GM12864 (cell line): ENCODE data around the gene CDC20.

ENCODE experiments used
- DNase-seq: peaks from one replicate; pipeline ENCODE4 v3.0.0-alpha.2; 2011; ENCODE audit warnings: low read depth
- H3K4me3 ChIP-seq: 2 replicates; pipeline ENCODE4 v1.5.1; 2011; ENCODE audit warnings: mild to moderate bottlenecking, low read depth, low read length, control low read depth
- TF ChIP-seq, protein P1 (sequence below): IDR thresholded peaks from 2 replicates; pipeline ENCODE4 v1.5.1; 2011; ENCODE audit warnings: low read depth, mild to moderate bottlenecking, moderate library complexity, low read length, control low read depth, inconsistent platforms; ENCODE audit errors: missing control alignments

The CDC20 gene

DNA sequence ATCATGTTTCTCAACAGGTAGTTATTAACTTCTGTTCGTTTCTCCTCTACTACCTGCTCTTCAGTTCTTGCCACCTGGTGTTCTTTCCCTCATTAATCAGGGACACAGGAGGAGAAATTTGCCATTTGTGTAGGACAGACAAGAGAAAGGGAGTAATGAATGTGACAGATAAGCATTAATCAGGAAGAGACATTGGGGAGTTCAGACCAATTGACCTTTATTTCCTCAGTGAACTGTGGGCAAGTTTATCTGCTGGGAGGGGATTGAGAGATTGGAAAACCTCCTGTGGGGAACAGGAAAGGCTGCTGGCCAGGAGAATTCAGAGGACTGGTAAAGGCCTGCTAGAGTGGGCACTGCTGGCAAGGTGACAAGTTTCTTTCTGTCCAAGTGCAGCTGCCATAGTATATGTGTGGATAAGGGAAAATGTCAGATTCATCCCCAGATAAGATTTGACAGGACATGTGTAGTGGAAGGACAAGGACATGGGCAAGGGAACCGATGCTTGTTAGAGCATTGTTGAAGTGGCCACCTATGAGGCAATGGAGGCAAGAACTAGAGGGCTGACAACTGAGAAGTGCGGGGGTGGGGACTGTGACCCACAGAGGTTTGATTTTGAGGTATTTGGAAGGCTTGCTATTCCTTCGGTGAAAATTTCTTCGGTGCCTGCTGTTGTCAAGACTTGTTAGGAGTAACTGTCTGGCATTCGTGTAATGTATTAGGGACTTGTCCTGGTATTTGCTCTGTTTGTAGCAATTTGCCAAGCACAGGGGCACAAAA is 43.5 kb downstream of the CDC20 start:
- TF ChIP-seq, protein P1, sequence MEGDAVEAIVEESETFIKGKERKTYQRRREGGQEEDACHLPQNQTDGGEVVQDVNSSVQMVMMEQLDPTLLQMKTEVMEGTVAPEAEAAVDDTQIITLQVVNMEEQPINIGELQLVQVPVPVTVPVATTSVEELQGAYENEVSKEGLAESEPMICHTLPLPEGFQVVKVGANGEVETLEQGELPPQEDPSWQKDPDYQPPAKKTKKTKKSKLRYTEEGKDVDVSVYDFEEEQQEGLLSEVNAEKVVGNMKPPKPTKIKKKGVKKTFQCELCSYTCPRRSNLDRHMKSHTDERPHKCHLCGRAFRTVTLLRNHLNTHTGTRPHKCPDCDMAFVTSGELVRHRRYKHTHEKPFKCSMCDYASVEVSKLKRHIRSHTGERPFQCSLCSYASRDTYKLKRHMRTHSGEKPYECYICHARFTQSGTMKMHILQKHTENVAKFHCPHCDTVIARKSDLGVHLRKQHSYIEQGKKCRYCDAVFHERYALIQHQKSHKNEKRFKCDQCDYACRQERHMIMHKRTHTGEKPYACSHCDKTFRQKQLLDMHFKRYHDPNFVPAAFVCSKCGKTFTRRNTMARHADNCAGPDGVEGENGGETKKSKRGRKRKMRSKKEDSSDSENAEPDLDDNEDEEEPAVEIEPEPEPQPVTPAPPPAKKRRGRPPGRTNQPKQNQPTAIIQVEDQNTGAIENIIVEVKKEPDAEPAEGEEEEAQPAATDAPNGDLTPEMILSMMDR: no peak
- H3K4me3 ChIP-seq: no peak overlapping the region
- DNase-seq: no peak

DNA sequence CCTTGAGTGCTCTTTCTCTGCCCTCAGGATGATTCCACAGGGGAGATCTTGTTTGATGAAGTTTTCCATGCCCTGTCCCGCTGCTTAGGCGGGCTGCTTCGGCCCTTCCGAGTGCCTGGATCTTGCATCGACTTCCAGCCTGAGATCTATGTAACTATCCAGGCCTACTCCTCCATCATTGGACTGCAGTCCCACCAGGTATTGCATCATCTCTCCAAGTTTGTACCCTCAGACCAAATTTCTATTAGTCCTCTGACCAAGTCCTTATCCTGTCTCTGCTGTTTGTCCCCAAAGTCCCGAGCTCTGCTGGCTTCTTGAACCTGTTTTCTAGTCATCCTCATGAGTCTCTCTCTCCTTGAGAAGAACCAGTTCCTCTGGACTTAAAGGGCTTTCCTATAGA is 45.6 kb downstream of the CDC20 start:
- DNase-seq: no peak
- H3K4me3 ChIP-seq: no peak overlapping the region
- TF ChIP-seq, protein P1: no peak

DNA sequence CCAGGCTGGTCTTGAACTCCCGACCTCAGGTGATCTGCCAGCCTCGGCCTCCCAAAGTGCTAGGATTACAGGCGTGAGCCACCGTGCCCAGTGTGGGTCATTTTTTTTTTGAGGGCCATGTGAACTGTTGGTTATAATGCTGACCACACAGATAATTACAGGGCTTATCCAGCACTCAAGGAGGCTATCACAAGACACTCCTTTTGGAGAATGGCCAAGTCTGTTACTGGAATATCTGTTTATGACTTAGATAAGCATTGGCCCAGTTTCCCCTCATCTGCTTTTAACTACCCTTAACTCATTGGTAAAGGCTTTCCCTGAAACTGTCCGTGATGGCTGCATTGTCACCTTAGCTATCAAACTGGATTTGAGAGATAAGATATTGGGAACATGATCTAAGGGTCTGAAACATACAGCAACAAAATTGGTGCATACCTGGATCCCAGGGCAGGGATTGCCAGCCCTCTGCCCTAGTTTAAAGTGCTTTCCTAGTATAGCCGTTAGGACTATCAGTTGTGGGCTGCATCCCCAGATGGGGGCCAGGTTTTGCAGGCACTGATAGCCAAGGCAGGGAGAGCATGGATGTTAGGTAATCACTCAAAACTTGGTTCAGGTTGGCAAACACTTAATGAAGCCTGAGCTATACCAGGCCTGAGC is 46.6 kb downstream of the CDC20 start:
- no peak overlapping the region for H3K4me3 ChIP-seq
- TF ChIP-seq, protein P1: no peak
- no peak for DNase-seq

DNA sequence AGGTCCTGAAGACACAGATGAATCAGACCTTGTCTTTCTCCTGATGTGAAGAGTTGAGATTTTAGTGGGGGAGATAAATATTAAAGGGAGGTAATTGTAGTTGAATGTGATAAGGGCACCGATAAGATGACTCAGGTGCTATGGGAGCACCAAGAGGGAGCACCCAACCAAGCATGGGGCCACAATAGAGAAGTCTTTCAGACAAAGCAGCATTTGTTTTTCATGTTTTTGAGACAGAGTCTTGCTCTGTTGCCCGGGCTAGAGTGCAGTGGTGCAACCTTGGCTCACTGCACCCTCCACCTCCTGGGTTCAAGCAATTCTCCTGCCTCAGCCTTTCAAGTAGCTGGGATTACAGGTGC is 47.1 kb downstream of the CDC20 start:
- no peak overlapping the region for H3K4me3 ChIP-seq
- TF ChIP-seq, protein P1: no peak
- DNase-seq: no peak

DNA sequence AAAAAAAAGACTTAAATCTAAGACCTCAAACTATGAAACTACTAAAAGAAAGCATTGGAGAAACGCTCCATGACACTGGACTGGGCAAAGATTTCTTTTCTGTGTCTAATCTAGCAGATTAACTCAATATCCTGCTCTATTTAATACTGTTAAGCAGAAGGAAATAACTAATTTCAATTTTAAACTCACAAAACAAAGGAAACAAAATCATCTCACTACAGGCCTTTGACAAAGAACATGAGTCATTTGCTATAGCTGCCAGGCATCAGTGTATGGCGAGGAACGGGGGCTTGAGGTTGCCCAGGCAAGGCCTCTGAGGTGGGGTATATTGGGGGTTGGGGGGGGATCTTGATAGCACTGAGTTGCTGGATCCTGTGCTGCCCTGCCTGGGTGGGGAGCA is 51.8 kb downstream of the CDC20 start:
- TF ChIP-seq, protein P1: no peak
- DNase-seq: no peak
- H3K4me3 ChIP-seq: no peak overlapping the region
